GM12872 (cell line): ENCODE data around the gene SMPX.

Experiments
- CTCF ChIP-seq: IDR thresholded peaks from 3 replicates; pipeline ENCODE4 v1.5.1; 2011; ENCODE audit warnings: low read depth, mild to moderate bottlenecking, low read length, moderate library complexity; ENCODE audit not compliant: insufficient read depth

SMPX gene

GRCh38 chrX:21744060-21744459 is 13.9 kb downstream of the SMPX start:
- no peak for TF ChIP-seq CTCF

DNA sequence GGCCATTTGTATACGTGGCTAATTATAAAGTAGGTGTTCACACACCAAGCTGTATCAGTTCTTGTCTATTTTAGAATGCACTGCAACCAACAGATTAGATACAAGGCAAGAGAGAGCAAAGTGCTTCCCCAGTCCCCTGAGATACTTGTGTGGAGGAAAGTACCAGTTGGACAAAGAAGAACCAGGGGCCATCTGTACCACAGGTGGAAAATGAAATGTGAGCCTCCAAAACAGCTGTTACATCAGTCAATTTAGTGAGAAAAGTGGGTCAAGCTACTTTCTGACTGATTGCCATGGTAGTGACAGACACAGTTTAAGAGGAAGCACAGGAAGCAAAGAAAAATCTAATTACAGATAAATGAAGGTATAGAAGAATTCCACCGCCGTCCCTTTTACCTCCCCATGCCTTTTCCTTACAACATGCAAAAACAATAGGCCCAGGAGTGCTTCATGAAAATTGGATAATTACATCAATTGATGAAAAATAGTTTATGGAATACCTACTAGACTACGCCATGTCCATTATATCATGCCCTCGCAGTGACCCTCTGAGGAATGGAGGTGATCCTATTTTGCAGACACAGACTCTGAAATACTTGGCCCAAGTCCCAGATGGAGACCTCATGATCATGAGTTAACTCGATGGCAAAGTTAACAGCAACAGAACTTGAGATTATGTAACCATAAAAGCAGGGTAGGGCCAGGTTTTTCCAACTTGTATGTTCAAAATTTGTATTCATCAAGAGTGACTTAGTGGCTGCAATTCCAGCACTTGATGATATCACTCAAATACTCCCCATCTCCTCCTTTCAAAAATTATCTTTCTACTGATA is 15.8 kb downstream of the SMPX start:
- no peak for TF ChIP-seq CTCF

- TF ChIP-seq CTCF: no peak
Observed at GRCh38 chrX:21741364-21741763, 16.6 kb downstream of the SMPX start.

GRCh38 chrX:21740329-21741274 is 17.3 kb downstream of the SMPX start:
- no peak for TF ChIP-seq CTCF

- TF ChIP-seq CTCF: no peak
Observed at GRCh38 chrX:21738950-21739287, 19.0 kb downstream of the SMPX start.

DNA sequence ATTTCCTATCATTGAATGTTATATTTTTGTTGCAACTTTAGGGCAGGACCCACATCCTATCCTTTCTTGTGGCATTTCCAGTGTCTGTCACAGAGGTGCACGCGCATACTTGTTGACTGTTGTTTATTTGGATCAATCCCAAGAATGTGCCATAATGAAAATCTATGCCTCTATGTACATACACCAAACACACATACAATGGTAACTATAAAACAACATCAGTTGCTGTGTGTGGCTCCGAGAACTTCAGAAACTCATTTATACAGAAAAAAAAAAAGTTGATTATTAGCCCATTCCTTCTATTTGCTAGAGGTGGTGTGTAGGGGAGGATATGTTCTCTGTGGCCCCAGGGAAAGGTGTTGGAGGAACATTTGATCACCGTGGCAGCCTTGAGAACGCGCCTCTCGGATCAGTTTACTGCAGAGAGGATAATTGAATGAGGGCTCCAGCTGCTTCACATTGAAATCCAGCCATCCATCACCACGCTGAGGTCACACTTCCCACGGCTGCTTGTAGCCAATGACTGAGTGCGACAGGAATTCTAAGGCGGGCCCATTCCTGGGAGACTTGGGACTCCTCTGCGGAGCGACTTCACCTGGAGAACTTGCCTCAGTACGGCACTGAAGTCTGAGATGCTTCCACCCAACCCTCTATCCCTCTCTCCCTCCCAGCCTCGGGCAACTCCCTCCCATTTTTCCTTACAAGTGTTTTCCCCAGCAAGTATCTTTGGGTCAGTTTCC is 19.5 kb downstream of the SMPX start:
- no peak for TF ChIP-seq CTCF

DNA sequence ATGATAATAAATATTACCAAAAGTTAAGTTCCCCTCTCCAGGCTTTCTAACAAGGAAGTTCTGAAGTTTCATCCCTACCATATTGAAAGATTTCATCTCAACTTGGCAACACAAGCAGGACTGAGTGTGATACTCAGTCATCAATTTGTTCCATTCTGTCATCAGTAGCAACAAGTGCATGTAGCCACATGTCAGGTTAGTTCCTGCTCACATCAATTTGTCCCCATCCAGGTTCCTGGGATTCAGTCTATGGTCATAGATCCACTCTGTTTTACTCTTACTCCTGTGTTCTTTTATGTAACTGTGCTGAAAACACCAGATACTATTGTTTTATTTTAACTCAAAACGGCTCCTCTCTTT is 22.2 kb downstream of the SMPX start:
- no peak for TF ChIP-seq CTCF
